ENCODE results near the gene TMEM109. TPM values are rescaled to one million over a fixed set of nuclear protein-coding genes. Genes with fewer than 3 reads are reported as not detected.
A peak's percentile ranks its signal among the peaks of the same experiment; 100 is the strongest.

Gene TMEM109
- total and polyA plus RNA-seq, 2 of the 4 experiments (the other 2 are of a cell fraction): 15.1 to 69.7 TPM

DNA sequence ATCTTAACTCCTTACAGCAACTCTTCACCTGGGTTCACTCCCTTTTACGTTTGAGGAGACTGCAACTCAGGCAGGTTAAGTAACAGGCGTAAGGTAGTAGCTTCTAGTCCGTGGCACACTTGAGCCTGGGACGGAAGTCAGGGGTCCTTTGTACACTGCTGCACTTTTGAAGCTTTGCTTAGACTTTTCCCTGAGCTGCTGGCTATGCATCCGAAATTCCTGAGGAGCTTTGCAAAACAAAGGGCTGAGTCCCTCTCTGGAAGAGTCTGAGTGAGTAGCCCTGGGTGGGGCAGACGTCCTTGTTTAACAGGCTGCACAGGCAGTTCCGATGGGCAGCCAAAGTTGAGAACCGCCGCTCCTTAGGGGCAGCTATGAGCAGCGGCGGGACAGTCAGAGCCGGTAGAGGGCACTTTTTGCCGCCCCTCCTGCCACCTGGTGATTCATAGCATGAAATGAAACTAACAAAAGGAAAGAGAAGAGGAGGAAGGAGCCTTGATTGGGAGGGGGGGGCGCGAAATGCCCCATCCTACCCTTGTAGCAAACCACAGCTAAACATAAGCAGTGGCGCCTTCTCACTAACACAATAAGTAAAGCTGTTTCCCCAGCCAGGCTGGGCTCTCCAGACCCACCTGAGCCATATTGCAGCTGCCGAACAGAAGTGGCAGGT, 1.4 kb downstream of the TMEM109 start:
- intact Hi-C loops (cut with micrococcal nuclease) (loop anchor here (2.0 kb wide), 1 partner anchor 271 kb away; no protein-coding TSS in a partner anchor), in situ Hi-C loops (cut with MboI; ENCODE audit: low sequenced_read_pairs) (loop anchor here (25.0 kb wide), 1 partner anchor 1328 kb away; no protein-coding TSS in a partner anchor), dilution Hi-C loops (cut with HindIII; ENCODE audit: low sequenced_read_pairs, unreplicated experiment) (no loop called here)
- Histone ChIP-seq H3K9me3 (ENCODE audit: control insufficient read depth, insufficient read depth, low read length) (no peaks in the 10 kb centered on the region), H3K56ac (ENCODE audit: extremely low read depth, insufficient read depth, low read length) (peak overlapping the region; percentile 32), H3K36me3 (ENCODE audit: control insufficient read depth, insufficient read depth, low read length) (peaks cover 6% of the 10 kb centered on the region), H3K23ac (ENCODE audit: low read depth, low read length) (peak overlapping the region; percentile 92), H3K14ac (replicated peaks; ENCODE audit: low read depth, low read length) (peak overlapping the region; percentile 82), H3K18ac (ENCODE audit: low read depth, low read length) (no peak overlapping the region), H2AK5ac (ENCODE audit: low read depth, low read length) (peak overlapping the region; percentile 92; the same call in 1 of the 2 replicates), H2BK20ac (ENCODE audit: low read depth, low read length) (peak overlapping the region; percentile 46; the same call in 1 of the 2 replicates), H3K4me1 (ENCODE audit: control insufficient read depth, insufficient read depth, low read length) (peaks cover 7% of the 10 kb centered on the region), H2AK9ac (replicated peaks; ENCODE audit: low read depth, low read length, poor library complexity) (peak overlapping the region; percentile 89), H2BK15ac (ENCODE audit: low read depth, low read length) (0 out of 3 replicates have a peak overlapping the region, but pooled peaks have one; percentile 8), H2BK120ac (ENCODE audit: low read depth, low read length) (peak overlapping the region; percentile 58), H2BK5ac (ENCODE audit: low read depth, low read length, poor library complexity, severe bottlenecking) (no peak overlapping the region), H3K9me1 (ENCODE audit: insufficient read depth, low read length) (peaks cover 18% of the 10 kb centered on the region), H3K27ac (ENCODE audit: insufficient read depth, low read length) (peak overlapping the region; percentile 35), H4K91ac (ENCODE audit: insufficient read depth, low read depth, low read length) (peak overlapping the region; percentile 45), H3K27me3 (ENCODE audit: control insufficient read depth, insufficient read depth, low read length) (0 out of 2 replicates have a peak, but pooled peaks cover 4% of the 10 kb centered on the region), H4K8ac (ENCODE audit: low read depth in 2 of 2, low read length in 2 of 2) (peak overlapping the region; percentile 51 to 90; a peak in 3 of 4 replicates), H2AFZ (replicated peaks; ENCODE audit: low read length, poor library complexity) (peak overlapping the region; percentile 84), H4K20me1 (ENCODE audit: insufficient read depth, low read length) (peaks cover 14% of the 10 kb centered on the region; the same call in 1 of the 2 replicates), H3K79me1 (ENCODE audit: low read depth in 1 of 2, low read length in 2 of 2) (peaks cover 23 to 53% of the 10 kb centered on the region in 2 experiments), H3K4me2 (ENCODE audit: low read depth, low read length) (peak overlapping the region; percentile 75), H3K4me3 (ENCODE audit: insufficient read depth, low read depth, low read length) (peak overlapping the region; percentile 52), H3K9ac (ENCODE audit: low read depth, low read length) (peak overlapping the region; percentile 61), H4K5ac (ENCODE audit: low read depth, low read length) (peak overlapping the region; percentile 23), H3K4ac (ENCODE audit: low read depth, low read length) (peak overlapping the region; percentile 74)
- CTCF ChIA-PET: interaction anchor here (0.6 to 1.6 kb wide), 8 partner anchors 13 to 1744 kb away, joined by 3 to 8 read pairs (median 3); partner anchors contain the start of gene DTX4
- DNase-seq: peak; percentile 50
- ATAC-seq (ENCODE audit: low read depth): peak; percentile 55
- POLR2A ChIA-PET (ENCODE audit: unreplicated experiment): no interaction called here
- no TSS peak for BruUV-seq (replicated peaks)
- 3% methylated on average over 7 of the region's 17 CpGs; no CpG with 5 or more reads in 1 of the 2 experiments for WGBS, 2 experiments (ENCODE audit: extremely low coverage in 2 of 2, insufficient read length in 1 of 2)
- TF ChIP-seq, protein P1, sequence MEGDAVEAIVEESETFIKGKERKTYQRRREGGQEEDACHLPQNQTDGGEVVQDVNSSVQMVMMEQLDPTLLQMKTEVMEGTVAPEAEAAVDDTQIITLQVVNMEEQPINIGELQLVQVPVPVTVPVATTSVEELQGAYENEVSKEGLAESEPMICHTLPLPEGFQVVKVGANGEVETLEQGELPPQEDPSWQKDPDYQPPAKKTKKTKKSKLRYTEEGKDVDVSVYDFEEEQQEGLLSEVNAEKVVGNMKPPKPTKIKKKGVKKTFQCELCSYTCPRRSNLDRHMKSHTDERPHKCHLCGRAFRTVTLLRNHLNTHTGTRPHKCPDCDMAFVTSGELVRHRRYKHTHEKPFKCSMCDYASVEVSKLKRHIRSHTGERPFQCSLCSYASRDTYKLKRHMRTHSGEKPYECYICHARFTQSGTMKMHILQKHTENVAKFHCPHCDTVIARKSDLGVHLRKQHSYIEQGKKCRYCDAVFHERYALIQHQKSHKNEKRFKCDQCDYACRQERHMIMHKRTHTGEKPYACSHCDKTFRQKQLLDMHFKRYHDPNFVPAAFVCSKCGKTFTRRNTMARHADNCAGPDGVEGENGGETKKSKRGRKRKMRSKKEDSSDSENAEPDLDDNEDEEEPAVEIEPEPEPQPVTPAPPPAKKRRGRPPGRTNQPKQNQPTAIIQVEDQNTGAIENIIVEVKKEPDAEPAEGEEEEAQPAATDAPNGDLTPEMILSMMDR (conservative IDR thresholded peaks at IDR 0.05; ENCODE audit: low read depth, low read length): peak; percentile 44
- TF ChIP-seq MXI1 (IDR thresholded peaks at IDR 0.05; ENCODE audit: borderline replicate concordance, low read depth, low read length): no peak
- TF ChIP-seq MAZ (IDR thresholded peaks at IDR 0.05; ENCODE audit: borderline replicate concordance, low read depth, low read length): no peak
- TF ChIP-seq CHD1 (IDR thresholded peaks at IDR 0.05; ENCODE audit: low read depth, low read length): no peak
- no peak for TF ChIP-seq CEBPB (IDR thresholded peaks at IDR 0.05; ENCODE audit: low read depth, low read length)
- TF ChIP-seq, protein P2, sequence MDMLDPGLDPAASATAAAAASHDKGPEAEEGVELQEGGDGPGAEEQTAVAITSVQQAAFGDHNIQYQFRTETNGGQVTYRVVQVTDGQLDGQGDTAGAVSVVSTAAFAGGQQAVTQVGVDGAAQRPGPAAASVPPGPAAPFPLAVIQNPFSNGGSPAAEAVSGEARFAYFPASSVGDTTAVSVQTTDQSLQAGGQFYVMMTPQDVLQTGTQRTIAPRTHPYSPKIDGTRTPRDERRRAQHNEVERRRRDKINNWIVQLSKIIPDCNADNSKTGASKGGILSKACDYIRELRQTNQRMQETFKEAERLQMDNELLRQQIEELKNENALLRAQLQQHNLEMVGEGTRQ (IDR thresholded peaks at IDR 0.05; ENCODE audit: low read depth, low read length): no peak
- no peak for TF ChIP-seq RFX5 (IDR thresholded peaks at IDR 0.05; ENCODE audit: low read depth, low read length)
- TF ChIP-seq POLR2A (IDR thresholded peaks at IDR 0.05; ENCODE audit: low read depth, low read length): no peak
- peak; percentile 23; the same call in 1 of the 2 replicates for TF ChIP-seq SMC3 (IDR thresholded peaks at IDR 0.05; ENCODE audit: low read depth, low read length)
- TF ChIP-seq RAD21 (IDR thresholded peaks at IDR 0.05; ENCODE audit: low read length): peak; percentile 23; the same call in 1 of the 2 replicates
- TF ChIP-seq FOS (IDR thresholded peaks at IDR 0.05; ENCODE audit: low read depth, low read length): peak; percentile 21; the same call in 1 of the 2 replicates
- no peak for TF ChIP-seq MAFK (IDR thresholded peaks at IDR 0.05; ENCODE audit: low read depth, low read length)
- no peak for TF ChIP-seq RCOR1 (IDR thresholded peaks at IDR 0.05; ENCODE audit: insufficient replicate concordance, low read length)
- TF ChIP-seq BHLHE40 (IDR thresholded peaks at IDR 0.05; ENCODE audit: low read depth, low read length): no peak
